HG02763 (cell line): ENCODE data around the gene PCNT.
"Not testable (repeated sequence)": the region's sequence is repeated elsewhere in the genome, so short reads cannot be mapped to it uniquely, and the experiment has no call there.

Experiments used
- ATAC-seq: cut with Tn5 transposase; IDR thresholded peaks from one replicate; pipeline ENCODE4 v1.9.1; 2021; ENCODE audit warnings: mild to moderate bottlenecking, moderate library complexity; ENCODE audit not compliant: unreplicated experiment

Gene PCNT

DNA sequence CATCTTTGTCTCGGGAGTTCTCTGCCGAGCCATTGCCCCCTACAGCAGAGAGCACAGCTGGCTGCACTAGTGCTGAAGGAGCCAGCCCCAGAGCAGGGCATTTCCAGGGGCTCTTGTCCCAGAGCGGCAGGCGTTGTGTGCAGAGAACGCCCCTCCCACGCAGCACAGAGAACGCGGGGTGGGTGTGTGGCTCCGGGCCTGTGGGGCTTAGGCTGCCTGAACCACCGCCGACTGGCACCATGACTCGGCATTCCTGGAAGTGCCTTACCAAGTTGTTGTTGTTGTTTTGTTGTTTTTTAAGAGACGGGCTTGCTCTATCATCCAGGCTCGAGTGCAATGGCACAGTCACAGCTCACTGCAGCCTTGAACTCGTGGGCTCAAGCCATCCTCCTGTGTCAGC lies 119.0 kb downstream of the PCNT start:
- ATAC-seq, result no peak

DNA sequence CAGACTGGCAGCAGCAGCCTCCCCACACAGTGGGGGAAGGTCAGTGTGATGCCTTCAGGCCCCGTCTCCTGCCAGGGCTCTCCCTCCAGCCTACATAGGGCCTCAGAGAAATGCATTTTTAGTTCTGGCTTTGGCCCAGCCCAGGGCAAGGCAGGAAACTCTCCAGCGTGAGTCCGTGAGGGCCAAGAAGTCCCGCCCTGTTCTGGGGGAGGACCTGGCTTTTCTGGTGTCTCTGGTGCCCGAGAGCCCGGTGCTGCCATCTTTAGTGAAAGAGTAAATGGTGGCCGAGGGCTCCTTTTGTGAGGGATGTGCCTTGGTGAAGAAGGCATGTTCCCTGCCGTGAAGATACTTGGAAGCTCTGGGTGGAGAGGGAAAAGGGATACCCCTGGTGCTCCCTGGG lies 120.0 kb downstream of the PCNT start:
- no peak for ATAC-seq

DNA sequence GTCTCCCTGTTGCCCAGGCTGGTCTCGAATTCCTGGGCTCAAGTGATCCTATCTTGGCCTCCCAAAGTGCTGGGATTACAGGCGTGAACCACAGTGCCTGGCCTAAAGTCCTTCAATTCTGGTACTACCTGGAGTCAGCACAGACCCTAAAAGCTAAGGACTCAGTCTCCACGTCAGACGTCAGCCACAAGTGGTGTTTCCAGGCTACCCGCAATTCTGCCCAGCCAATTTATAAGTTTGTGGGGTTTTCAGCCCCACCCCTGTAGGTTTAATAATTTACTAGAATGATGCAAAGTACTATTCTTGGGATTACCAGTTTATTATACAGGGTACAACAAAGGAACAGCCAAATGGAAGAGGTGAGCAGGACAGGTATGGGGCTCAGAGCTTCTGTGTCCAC lies 124.2 kb downstream of the PCNT start:
- no peak for ATAC-seq

DNA sequence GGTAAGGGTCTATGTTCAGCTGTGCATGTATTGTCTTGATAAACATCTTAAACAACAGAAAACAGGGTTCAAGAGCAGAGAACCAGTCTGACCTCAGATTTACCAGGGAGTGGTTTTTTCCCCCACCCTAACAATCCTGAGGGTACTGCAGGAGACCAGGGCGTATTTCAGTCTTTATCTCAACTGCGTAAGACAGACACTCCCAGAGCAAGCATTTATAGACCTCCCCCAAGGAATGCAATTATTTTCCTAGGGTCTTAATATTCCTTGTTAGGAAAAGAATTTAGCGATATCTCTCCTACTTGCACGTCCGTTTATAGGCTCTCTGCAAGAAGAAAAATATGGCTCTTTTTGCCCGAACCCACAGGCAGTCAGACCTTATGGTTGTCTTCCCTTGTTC lies 124.9 kb downstream of the PCNT start:
- not testable (repeated sequence) for ATAC-seq

DNA sequence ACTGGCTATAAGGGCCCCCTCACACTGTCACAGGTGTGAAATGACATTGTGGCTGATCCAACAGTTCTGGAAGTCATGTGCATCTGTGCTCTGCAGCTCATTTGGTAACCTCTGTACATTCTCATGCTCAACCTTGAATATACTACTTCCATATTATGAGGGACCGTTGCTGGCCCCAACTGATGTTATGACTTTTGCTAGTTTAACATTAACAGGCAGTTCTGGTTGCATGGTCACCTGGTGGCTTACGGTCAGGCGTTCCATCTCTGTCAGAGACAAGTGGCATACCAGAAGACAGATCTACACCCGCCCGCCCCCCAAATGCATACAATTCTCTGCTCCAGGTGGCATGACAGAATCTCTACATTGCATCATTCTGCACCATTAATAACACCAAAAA lies 128.8 kb downstream of the PCNT start:
- ATAC-seq, result no peak

DNA sequence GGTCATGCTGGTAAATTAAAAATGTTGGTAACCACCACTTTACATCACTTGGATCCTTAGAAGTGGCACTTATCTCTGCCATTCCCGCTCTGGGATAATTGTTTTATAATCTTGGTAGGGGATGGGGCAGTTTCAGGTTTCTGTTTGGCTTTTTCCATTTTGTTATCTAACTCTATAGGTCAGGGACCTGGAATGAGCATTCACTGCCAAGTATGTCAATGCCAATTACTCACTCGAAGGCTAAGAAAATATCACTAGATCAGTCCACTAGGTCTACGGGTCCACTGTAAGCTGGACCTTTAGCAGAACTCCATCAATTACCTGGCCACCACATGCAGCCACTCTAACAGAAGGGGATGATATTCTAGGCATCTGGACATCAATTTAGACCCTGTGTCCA lies 130.2 kb downstream of the PCNT start:
- no peak for ATAC-seq

DNA sequence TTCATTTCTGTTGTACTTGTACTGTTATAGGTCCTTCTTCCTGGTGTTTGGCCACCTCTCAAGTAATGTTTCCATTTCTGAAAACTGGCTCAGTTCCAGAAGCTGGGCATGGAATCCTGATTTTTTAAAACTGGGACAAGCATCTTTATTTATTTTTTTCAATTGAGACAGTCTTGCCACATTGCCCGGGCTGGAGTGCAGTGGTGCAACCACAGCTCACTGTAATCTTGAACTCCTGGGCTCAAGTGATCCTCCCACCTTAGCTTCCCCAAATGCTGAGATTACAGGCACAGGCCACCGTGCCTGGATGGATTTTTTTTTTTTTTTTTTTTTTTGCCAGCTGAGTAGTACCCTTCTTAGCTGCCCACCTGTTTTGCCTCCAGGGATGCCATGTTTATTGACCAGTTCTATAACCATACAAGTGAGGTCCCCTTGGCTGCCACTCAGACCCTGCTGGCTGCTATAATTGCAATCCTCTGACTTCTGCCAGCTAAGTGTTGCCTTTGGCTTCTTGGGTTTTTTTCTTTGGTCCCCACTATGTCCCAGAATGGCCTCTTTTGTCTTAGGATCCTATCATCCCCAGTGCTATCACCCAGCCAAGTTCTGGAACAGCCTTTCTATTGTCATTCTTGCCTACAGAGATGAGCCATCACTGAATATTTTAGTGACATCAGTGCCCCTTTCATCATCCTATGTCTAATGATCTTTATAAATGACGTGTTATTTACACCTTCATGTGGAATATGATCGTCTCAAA lies 130.9 kb downstream of the PCNT start:
- no peak for ATAC-seq

DNA sequence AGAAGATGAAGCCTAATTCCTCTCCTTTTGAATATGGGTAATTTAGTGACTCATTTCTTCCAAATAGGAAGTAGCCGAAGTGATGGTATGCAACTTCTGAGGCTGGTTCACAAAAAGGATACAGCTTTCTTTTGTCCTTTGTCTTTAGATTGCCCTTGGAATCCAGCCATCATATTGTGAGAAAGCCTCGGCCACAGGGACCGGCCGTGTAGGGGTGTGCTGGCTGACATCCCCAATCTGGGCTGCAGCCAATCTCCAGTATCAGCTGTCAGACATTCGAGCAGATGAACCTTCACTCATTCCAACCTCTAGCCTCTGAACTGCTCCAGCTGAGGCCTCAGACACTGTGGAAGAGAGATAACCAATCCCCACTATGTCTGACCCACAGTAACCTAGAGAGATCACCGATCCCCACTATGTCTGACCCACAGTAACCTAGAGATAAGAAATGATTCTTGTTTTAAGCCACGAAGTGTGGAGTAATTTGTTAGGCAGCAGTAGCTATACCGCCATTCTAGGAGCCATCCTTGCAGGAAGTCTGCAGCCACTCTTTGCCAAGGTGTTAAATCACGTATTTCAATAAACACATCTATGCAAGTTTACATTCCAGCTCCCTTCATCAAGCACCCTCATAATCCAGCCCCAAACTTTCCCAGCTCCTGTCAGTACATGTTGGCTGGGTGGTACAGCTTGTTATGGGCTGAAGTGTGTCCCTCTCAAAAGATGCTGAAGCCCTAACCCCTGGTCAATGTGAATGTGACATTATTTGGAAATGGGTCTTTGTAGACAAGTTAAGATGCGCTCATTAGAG lies 131.8 kb downstream of the PCNT start:
- ATAC-seq, result no peak

DNA sequence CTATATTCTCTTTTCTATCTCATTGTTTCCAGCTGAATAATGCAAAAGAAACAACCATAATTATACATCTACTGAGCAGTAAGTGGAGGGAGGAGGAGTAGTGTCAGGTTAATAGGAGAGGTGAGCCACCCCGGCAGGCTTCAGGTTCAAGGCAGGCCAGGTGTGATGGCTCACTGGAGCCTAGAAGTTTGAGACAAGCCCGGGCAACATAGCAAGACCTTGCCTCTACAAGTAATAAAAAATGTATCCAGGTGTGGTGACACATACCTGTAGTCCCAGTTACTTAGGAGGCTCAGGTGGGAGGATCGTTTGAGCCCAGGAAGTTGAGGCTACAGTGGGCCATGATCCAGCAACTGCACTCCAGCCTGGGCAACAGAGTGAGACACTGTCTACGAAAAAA lies 132.8 kb downstream of the PCNT start:
- ATAC-seq, result no peak

DNA sequence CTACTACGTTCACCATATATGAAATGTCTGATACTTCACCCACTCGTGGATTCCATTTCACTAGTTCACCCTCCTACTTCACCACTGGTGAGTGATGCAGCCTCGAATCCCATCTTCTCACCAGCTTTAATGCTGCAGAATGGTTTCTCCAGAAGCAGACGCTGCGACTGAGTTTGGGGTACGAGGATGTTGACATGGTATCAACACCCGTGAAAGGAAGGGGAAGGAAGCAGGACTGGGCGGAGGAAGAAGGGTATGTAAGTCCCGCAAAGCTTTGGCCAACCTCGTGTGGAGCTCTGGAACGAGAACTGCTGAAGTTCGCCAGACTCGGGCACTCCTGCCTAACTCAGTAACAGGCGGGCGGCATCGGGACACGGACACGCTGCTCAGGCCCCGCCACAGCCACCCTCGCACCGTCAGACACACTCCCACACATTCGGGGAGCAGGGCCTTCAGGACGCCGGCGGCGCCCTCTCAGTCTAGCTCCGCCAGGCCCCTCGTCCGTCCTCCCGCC lies 133.9 kb downstream of the PCNT start:
- ATAC-seq, result peak; percentile 12

DNA sequence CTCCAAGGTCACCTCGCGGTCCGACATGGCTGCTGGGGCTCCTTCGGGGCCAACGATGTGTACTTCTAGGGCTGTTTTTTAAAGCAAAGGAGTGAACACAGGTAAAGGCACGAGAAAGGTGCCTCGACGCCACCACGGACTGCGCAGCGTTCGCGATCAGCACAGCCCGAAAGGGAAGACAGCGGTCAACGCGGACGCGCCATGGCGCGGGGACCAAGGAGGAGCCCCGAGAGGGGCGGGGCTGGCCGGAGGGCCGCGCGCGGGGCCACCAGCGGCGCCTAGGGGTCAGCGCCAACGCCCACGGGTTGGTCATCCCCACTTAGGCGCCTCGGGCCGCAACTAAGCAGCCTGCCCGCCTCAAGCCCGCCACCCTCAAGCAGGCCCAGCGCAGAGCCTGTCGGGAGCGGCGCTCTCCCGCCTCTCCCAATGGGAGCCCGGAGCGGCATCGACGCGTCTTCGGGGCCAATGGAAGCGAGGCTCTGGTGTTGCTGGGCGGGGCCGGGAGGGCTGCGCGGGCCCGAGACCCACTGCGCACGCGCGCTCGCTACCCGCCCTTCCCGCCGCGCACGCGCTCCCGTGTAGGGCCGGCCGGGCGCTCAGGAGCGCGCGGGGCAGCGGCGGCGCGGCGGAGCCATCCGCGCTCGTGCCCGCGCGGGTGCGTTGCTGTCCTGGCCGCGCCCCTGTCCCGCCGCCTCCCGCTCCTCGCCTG lies 134.5 kb downstream of the PCNT start, which contains the start of gene DIP2A:
TSS of gene DIP2A (plus strand) at position 577 of the 709 bp plus-strand sequence. CDS start 241 bp downstream, outside the sequence.
- ATAC-seq, result peak; percentile 94

DNA sequence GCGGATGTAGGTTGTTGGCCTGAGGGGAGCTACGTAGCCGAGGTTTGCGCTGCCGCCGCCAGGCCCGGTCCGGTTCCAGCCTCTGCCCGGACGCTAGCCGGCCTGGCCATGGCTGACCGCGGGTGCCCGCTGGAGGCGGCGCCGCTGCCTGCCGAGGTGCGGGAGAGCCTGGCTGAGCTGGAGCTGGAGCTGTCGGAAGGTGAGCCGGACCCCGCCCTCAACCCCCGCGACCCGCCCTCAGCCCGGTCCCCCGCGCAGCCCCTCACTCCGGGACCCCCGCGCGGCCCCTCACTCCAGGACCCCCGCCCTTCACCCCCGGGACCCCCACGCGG lies 135.0 kb downstream of the PCNT start:
- ATAC-seq, result no peak

DNA sequence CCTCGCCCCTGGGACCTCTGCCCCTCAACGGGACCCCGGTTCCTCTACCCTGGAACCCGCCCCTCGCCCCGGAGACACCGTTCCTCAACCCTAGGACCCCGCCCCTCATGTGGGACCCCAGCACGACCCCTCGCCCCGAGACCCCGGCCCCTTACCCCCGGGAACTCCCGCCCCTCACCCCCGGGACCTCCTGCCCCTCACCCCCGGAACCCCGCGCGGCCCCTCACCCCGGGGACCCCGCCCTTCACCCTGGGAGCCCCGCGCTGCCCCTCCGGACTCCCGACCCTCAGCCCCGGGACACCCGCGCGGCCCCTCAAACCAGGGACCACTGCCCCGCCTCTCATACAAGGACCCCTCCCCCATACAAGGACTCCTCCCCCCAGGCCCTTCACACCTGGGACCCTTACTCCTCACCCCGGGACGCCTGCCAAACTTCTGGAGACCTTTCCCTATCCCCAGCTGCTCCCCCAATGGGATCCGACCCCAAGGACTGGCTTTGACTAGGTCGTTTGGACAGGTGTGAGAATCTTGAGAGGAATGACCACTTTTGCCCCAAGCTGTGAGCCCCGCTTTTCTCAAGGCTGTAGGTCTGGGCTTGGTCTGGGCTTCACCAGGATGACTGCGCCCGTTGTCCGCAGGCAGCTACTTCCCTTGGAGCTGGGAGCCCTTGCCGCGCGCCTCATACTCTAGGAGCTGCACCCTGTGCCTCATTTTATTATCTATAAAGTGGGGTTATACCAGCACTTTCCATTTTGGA lies 135.6 kb downstream of the PCNT start:
- no peak for ATAC-seq

DNA sequence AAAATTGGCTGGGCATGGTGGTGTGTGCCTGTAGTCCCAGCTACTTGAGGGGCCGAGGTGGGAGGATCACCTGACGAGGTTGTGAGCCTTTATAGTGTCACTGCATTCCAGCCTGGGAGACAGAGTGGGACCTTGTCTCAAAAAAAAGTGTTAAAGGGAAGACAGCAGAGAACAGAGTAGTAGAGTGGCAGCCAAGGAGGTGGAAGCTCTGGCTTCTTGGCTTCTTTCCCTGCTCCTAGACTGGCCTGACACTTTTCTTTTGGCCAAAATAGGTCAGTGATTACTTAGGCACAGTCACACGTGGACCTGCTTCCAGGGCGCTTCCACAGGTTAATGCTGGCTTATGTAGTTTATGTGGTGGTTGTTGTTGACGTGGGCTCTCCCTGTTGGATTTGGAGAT lies 138.0 kb downstream of the PCNT start:
- ATAC-seq, result no peak

DNA sequence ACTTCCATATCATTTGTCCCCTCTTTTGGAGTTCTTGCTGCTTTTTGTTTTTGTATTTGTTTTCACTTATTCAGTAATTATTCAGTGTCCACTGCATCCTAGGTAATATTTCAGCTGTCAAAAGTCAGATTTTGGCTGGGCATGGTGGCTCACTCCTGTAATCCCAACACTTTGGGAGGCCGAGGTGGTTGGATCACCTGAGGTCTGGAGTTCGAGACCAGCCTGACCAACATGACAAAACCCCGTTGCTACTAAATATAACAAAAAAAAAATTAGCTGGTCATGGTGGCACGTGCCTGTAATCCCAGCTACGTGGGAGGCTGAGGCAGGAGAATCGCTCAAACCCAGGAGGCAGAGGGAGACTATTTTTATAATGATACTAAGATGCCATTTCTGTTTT lies 141.2 kb downstream of the PCNT start:
- not testable (repeated sequence) for ATAC-seq

DNA sequence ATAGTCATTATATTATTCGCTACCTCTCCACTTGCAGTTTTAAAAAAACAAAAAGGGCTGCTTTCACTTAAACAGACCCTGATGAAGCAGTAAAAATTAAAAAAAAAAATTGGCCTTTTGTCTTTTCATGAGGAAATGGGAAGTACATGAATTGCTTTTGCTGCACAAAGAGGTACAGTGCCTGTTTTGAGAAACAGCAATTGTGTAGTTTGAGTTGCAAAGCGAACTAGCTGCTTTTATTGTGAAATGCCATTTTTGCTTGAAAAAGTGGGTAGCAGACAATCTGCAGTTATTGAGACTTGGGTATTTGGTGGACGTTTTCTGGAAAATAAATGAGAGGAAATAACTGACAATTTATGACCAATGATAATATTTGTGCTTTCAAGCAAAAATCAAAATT lies 141.7 kb downstream of the PCNT start:
- no peak for ATAC-seq

DNA sequence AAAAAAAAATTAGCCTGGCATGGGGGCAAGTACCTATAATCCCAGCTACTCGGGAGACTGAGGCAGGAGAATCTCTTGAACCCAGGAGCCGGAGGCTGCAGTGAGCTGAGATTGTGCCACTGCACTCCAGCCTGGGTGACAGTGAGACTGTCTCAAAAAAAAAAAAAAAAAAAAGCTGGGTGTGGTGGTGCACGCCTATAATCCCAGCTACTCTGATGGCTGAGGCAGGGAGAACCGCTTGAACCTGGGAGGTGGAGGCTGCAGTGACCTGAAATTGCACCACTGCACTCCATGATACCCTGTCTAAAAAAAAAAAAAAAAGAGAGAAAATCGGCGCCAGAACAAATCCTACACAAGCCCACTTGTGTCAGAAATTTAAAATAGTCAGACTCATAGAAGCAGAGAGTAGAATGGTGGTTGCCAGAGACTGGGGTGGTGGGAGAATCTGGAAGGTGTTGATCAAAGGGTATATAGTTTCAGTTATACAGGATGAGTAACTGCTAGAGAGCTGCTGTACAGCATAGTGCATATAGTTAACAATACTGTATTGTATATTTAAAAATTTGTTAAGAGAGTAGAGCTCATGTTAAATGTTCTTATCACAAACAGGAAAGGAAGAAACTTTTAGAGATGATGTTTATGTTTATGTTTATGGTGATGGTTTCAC lies 144.3 kb downstream of the PCNT start:
- no peak for ATAC-seq

DNA sequence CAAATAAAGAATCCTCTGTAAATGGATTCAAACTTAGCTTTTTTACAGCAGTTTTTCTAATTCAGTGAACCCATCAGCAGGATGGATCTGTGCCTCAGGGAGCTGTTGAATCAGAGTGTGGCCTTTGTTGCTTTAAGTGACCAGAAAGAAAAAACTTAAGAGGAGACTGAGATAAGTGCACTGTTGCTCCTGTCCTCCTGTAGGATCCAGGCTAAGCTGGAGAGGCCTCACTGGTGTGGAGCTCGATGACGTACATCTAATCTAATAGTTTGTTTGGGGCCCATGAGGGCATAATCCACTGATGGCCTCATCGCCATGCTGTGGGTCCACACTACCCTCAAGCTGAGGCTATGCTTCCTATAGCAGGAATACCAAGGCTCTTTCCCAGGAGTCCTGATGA lies 145.3 kb downstream of the PCNT start:
- ATAC-seq, result no peak

DNA sequence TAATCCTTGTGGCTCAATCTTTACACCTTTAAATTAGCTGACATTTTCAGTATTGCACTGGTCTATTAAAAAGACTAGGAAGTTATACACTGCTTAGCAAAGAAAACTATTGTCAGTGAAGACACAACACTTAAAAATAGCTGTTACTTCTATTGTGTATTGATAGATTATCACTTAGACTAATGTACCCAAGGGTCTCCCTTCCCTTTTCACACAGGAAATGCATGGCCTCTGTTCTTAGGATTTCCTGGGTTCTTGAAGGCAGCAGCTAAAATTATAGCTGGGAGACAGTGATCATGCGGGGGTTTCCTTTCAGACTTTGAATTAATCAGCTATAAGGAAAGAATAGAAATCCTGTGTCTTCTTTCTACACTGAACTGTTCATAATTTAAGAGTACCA lies 147.6 kb downstream of the PCNT start:
- ATAC-seq, result no peak

DNA sequence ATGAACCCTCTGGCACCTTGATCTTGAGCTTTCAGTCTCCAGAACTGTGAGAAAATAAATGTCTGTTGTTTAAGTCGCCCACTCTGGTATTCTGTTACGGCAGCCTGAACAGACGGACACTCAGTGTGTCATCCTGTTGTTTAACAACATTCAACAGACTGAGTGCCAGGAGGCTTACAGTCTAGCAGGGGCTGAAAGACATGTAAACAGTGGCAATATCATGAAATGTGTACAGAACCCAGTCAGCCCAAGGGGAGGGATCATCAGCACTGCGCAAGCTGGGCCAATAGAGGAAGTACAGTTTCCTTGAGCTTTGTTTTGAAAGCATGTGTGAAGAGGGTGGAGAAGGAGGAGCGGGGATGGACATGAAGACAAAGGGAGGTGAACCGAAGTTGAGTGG lies 148.3 kb downstream of the PCNT start:
- no peak for ATAC-seq
